HEK293T (cell line): ENCODE measurements around the gene ARF1.

Experiments
- CTCF ChIA-PET: fragments of 350-600 bp; formaldehyde crosslinking; extraction: SDS; loops from one replicate; lab custom pipeline; 2021; ENCODE audit warnings: antibody characterized with exemption, inconsistent platforms; lab: Yijun Ruan, JAX
- POLR2A ChIA-PET: fragments of 350-600 bp; formaldehyde crosslinking; extraction: SDS; loops from one replicate; lab custom pipeline; 2020; ENCODE audit warnings: antibody characterized with exemption, inconsistent platforms; lab: Yijun Ruan, JAX
- DNase-seq: peaks from one replicate; pipeline ENCODE4 v3.0.0; 2012; ENCODE audit warnings: mixed read lengths; ENCODE audit errors: extremely low spot score
- ARNT ChIP-seq: fragments of 450-650 bp; IDR thresholded peaks from 2 replicates; pipeline ENCODE4 v1.6.1; 2017; ENCODE audit warnings: mild to moderate bottlenecking
- BHLHE40 ChIP-seq: fragments of 450-650 bp; IDR thresholded peaks from 2 replicates; pipeline ENCODE4 v1.6.1; 2016; ENCODE audit warnings: mild to moderate bottlenecking, moderate library complexity, borderline replicate concordance
- CTBP1 ChIP-seq: fragments of 450-650 bp; IDR thresholded peaks from 2 replicates; pipeline ENCODE4 v1.6.1; 2016; ENCODE audit warnings: borderline replicate concordance
- ELF4 ChIP-seq: fragments of 450-650 bp; IDR thresholded peaks from 2 replicates; pipeline ENCODE4 v1.6.1; 2017; ENCODE audit warnings: antibody characterized with exemption
- FOXA1 ChIP-seq: fragments of 450-650 bp; IDR thresholded peaks from 2 replicates; pipeline ENCODE4 v1.6.1; 2016; ENCODE audit warnings: mild to moderate bottlenecking
- FOXK2 ChIP-seq: fragments of 450-650 bp; IDR thresholded peaks from 2 replicates; pipeline ENCODE4 v1.6.1; 2016; ENCODE audit warnings: mild to moderate bottlenecking
- FOXM1 ChIP-seq: fragments of 450-650 bp; IDR thresholded peaks from 2 replicates; pipeline ENCODE4 v1.6.1; 2017; ENCODE audit warnings: mild to moderate bottlenecking, borderline replicate concordance
- HDGF ChIP-seq: fragments of 450-650 bp; IDR thresholded peaks from 2 replicates; pipeline ENCODE4 v1.6.1; 2017; ENCODE audit warnings: antibody characterized with exemption, borderline replicate concordance
- L3MBTL2 ChIP-seq: fragments of 450-650 bp; conservative IDR thresholded peaks from 2 replicates; pipeline ENCODE4 v1.6.1; 2016; ENCODE audit warnings: mild to moderate bottlenecking
- LEF1 ChIP-seq: fragments of 450-650 bp; IDR thresholded peaks from 2 replicates; pipeline ENCODE4 v1.6.1; 2017; ENCODE audit warnings: mild to moderate bottlenecking, borderline replicate concordance
- NFRKB ChIP-seq: fragments of 450-650 bp; IDR thresholded peaks from 2 replicates; pipeline ENCODE4 v1.6.1; 2016; ENCODE audit warnings: mild to moderate bottlenecking, moderate library complexity
- PKNOX1 ChIP-seq: fragments of 450-650 bp; IDR thresholded peaks from 2 replicates; pipeline ENCODE4 v1.6.1; 2016
- SP1 ChIP-seq: fragments of 450-650 bp; IDR thresholded peaks from 2 replicates; pipeline ENCODE4 v1.6.1; 2017
- SUZ12 ChIP-seq: fragments of 450-650 bp; IDR thresholded peaks from 2 replicates; pipeline ENCODE4 v1.6.1; 2016; ENCODE audit warnings: mild to moderate bottlenecking
- TARDBP ChIP-seq: fragments of 450-650 bp; IDR thresholded peaks from 2 replicates; pipeline ENCODE4 v1.6.1; 2016
- ZNF384 ChIP-seq: fragments of 450-650 bp; IDR thresholded peaks from 2 replicates; pipeline ENCODE4 v1.6.1; 2016

Gene ARF1

GRCh38 chr1:228084797-228085196 lies 2.3 kb downstream of the ARF1 start:
- CTCF ChIA-PET: interaction anchor here (1.2 kb wide), 1 partner anchor 14 kb away, joined by 3 read pairs; no protein-coding TSS in a partner anchor
- DNase-seq: no peak
- TF ChIP-seq FOXA1: no peak
- TF ChIP-seq FOXM1: no peak
- no peak for TF ChIP-seq HDGF
- TF ChIP-seq ZNF384: no peak
- TF ChIP-seq ARNT: no peak
- TF ChIP-seq NFRKB: no peak
- no peak for TF ChIP-seq ELF4
- no peak for TF ChIP-seq SP1
- TF ChIP-seq BHLHE40: no peak
- TF ChIP-seq SUZ12: no peak
- TF ChIP-seq LEF1: no peak
- no peak for TF ChIP-seq TARDBP
- no peak for TF ChIP-seq FOXK2
- TF ChIP-seq CTBP1: no peak
- no peak for TF ChIP-seq L3MBTL2
- TF ChIP-seq PKNOX1: no peak
- POLR2A ChIA-PET: interaction anchor here (1.3 to 1.4 kb wide), 2 partner anchors 7 to 19 kb away, joined by 4 to 5 read pairs; no protein-coding TSS in a partner anchor

DNA sequence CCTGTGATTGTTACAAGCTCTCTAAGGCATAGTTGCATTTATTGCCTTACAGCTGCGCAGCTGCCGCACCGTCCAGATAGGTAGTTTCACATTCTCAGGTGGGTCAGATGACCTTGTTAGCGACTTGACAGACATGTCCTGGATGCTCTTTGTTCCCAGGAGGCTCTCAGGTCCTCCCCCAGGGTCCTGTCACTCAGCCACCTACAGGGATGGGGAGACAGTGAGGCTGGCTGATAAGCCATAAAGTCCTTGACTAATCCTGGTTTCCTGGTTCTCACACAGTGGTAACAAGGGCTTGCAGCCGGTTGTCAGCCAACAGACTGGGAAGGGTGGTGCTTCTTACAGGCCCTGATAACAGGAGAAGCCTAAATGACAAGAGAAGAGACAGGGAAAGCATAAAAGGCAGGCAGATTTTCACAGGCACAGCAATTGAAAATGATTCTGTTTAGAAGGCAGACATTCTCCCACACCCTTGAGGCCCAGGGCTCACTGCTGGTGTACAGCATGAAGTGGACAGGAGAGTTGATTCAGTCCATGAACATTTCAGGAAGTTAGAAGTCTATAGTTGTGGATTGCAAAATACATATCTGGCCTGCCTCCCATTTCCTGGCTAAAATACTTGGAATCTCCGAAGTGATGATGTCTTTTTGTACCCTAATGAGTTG lies 2.9 kb downstream of the ARF1 start:
- POLR2A ChIA-PET: no interaction called here
- CTCF ChIA-PET: interaction anchor here (1.2 kb wide), 1 partner anchor 14 kb away, joined by 3 read pairs; no protein-coding TSS in a partner anchor
- DNase-seq: no peak
- TF ChIP-seq CTBP1 (no peak), PKNOX1 (peak; percentile 86; the same call in 1 of the 2 replicates)

GRCh38 chr1:228087771-228088251 lies 5.3 kb downstream of the ARF1 start:
- TF ChIP-seq ELF4 (no peak), BHLHE40 (no peak), SP1 (no peak), FOXK2 (no peak), TARDBP (no peak)
- ChIA-PET CTCF (no interaction called here), POLR2A (interaction anchor here (1.2 to 1.4 kb wide), 2 partner anchors 12 to 14 kb away, joined by 3 to 4 read pairs; no protein-coding TSS in a partner anchor)
- DNase-seq: no peak

- POLR2A ChIA-PET: interaction anchor here (0.7 kb wide), 1 partner anchor 9 kb away, joined by 3 read pairs; no protein-coding TSS in a partner anchor
- TF ChIP-seq TARDBP: no peak
- CTCF ChIA-PET: no interaction called here
- DNase-seq: no peak
Measured at GRCh38 chr1:228088586-228089498, 6.3 kb downstream of the ARF1 start.

DNA sequence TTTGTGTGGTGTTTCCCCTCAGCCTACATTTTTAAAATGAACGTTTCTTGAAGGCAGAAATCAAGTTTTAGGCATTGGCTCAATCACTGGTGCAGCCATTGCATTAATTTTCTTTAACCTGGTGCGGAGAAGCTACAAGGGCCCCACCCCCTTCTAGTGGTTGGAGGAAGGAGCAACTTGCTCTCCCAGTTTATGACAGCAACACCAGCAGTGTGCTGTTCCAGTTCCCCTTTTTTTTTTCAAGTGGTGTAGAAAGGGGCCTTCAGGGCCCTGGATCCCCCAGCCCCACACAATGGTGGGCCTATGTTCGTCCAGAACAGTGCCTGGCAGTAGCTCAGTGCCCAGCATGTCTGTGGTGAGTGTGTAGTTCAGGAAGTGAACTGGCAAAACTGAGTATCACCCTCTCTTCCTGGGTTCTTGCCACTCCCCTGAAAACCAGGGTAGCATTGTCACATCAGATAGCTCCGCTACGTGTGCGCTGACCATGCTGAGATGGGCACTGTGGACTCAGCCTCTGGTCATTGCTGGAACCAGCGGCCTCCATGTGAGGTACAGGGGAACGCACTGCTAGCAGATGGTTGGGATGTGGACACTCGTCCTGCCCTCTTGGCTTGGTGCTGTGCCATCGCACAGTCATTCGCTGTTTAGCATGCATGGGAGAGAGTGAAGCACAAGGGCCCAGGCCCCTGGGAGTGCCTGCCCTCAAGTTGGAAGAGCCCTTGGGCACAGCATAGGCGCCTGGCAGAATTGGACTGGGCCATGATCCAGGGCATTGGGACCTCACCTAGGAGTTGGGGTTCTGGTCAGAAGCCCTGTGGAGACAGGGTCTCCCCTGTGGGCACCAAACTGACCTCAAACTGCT lies 7.2 kb downstream of the ARF1 start:
- no peak for TF ChIP-seq NFRKB
- no peak for TF ChIP-seq CTBP1
- no peak for TF ChIP-seq PKNOX1
- no peak for TF ChIP-seq L3MBTL2
- no peak for TF ChIP-seq ELF4
- TF ChIP-seq SP1: no peak
- no peak for TF ChIP-seq SUZ12
- TF ChIP-seq FOXK2: no peak
- TF ChIP-seq LEF1: no peak
- TF ChIP-seq ARNT: no peak
- no peak for TF ChIP-seq HDGF
- no peak for TF ChIP-seq FOXM1
- no peak for TF ChIP-seq BHLHE40
- no peak for TF ChIP-seq ZNF384
- no peak for TF ChIP-seq FOXA1
- POLR2A ChIA-PET: interaction anchor here (0.7 to 1.4 kb wide), 2 partner anchors 9 to 13 kb away, joined by 3 read pairs; no protein-coding TSS in a partner anchor
- CTCF ChIA-PET: no interaction called here
- no peak for DNase-seq
